GM12878 (cell line): ENCODE measurements around the gene SPATA3.

ENCODE experiments used
- ATF2 ChIP-seq: IDR thresholded peaks from 2 replicates; pipeline ENCODE4 v1.6.1; 2012; ENCODE audit warnings: low read length, inconsistent platforms
- BCLAF1 ChIP-seq: fragments of 450-650 bp; IDR thresholded peaks from 2 replicates; pipeline ENCODE4 v1.6.1; 2017; ENCODE audit warnings: antibody characterized with exemption, mild to moderate bottlenecking, moderate library complexity
- CBX5 ChIP-seq: sonication (generic); IDR thresholded peaks from 2 replicates; pipeline ENCODE4 v1.6.1; 2016; ENCODE audit warnings: low read depth, moderate library complexity, mild to moderate bottlenecking, inconsistent platforms
- CTCF ChIP-seq, 3 experiments: IDR thresholded peaks in 2 of 3; conservative IDR thresholded peaks in 1 of 3; 2 replicates each; pipeline ENCODE4 v1.5.1; 2011; ENCODE audit warnings: low read depth in 3 of 3, low read length in 3 of 3, mild to moderate bottlenecking in 3 of 3, control low read depth in 2 of 3, moderate library complexity in 2 of 3, inconsistent platforms in 1 of 3, mixed read lengths in 1 of 3; ENCODE audit not compliant: control insufficient read depth in 2 of 3, insufficient read depth in 1 of 3; ENCODE audit errors: extremely low read depth in 1 of 3
- EZH2 ChIP-seq: IDR thresholded peaks from 2 replicates; pipeline ENCODE4 v1.6.1; 2012; ENCODE audit warnings: low read depth, mild to moderate bottlenecking, control low read depth, inconsistent platforms, low read length, borderline replicate concordance; ENCODE audit not compliant: control insufficient read depth
- GABPA ChIP-seq: IDR thresholded peaks from 2 replicates; pipeline ENCODE4 v1.6.1; 2014; ENCODE audit warnings: antibody characterized with exemption, low read depth, mild to moderate bottlenecking, inconsistent platforms
- RAD21 ChIP-seq: IDR thresholded peaks from 2 replicates; pipeline ENCODE4 v1.6.1; 2011; ENCODE audit warnings: mild to moderate bottlenecking, low read depth, low read length, moderate library complexity; ENCODE audit not compliant: insufficient read depth
- SPI1 ChIP-seq: IDR thresholded peaks from 2 replicates; pipeline ENCODE4 v1.6.1; 2011; ENCODE audit warnings: low read depth, mild to moderate bottlenecking, low read length, moderate library complexity, borderline replicate concordance; ENCODE audit not compliant: insufficient read depth
- USF2 ChIP-seq: IDR thresholded peaks from 2 replicates; pipeline ENCODE4 v1.6.1; 2011; ENCODE audit warnings: low read depth, low read length, improper control_type of control experiment, borderline replicate concordance

- no peak for TF ChIP-seq SPI1
- TF ChIP-seq CBX5, result no peak
- TF ChIP-seq GABPA, result no peak
- no peak for TF ChIP-seq CTCF (IDR thresholded peaks at IDR 0.05 in 2 of 3, conservative IDR thresholded peaks at IDR 0.05 in 1 of 3; ENCODE audit: control insufficient read depth in 2 of 3, extremely low read depth in 1 of 3, insufficient read depth in 1 of 3, low read depth in 3 of 3, low read length in 3 of 3)
- TF ChIP-seq EZH2, result no peak
- TF ChIP-seq BCLAF1, result no peak
- no peak for TF ChIP-seq USF2
- TF ChIP-seq ATF2, result no peak
- no peak for TF ChIP-seq RAD21
Measured at GRCh38 chr2:230961091-230961491, 34.8 kb upstream of the SPATA3 start.
